Mucosa of stomach (tissue), 1 donor: ENCODE results near the gene PINK1.

Source experiments
- H3K27me3 ChIP-seq: one replicate; pipeline ENCODE4 v1.7.0; 2013; ENCODE audit warnings: mild to moderate bottlenecking, low read length; ENCODE audit not compliant: control insufficient read depth, insufficient read depth
- H3K36me3 ChIP-seq: one replicate; pipeline ENCODE4 v1.7.0; 2013; ENCODE audit warnings: low read length; ENCODE audit not compliant: control insufficient read depth, insufficient read depth
- H3K4me1 ChIP-seq: one replicate; pipeline ENCODE4 v1.7.0; 2013; ENCODE audit warnings: mild to moderate bottlenecking, low read length; ENCODE audit not compliant: control insufficient read depth, insufficient read depth
- H3K4me3 ChIP-seq: one replicate; pipeline ENCODE4 v1.7.0; 2013; ENCODE audit warnings: low read length
- H3K9ac ChIP-seq: one replicate; pipeline ENCODE4 v1.7.0; 2013; ENCODE audit warnings: mild to moderate bottlenecking, low read length, moderate library complexity
- H3K9me3 ChIP-seq: one replicate; pipeline ENCODE4 v1.7.0; 2013; ENCODE audit warnings: mild to moderate bottlenecking, low read length, moderate library complexity; ENCODE audit not compliant: control insufficient read depth
- donor health status: Pancreatic carcinoma.

PINK1 gene

DNA sequence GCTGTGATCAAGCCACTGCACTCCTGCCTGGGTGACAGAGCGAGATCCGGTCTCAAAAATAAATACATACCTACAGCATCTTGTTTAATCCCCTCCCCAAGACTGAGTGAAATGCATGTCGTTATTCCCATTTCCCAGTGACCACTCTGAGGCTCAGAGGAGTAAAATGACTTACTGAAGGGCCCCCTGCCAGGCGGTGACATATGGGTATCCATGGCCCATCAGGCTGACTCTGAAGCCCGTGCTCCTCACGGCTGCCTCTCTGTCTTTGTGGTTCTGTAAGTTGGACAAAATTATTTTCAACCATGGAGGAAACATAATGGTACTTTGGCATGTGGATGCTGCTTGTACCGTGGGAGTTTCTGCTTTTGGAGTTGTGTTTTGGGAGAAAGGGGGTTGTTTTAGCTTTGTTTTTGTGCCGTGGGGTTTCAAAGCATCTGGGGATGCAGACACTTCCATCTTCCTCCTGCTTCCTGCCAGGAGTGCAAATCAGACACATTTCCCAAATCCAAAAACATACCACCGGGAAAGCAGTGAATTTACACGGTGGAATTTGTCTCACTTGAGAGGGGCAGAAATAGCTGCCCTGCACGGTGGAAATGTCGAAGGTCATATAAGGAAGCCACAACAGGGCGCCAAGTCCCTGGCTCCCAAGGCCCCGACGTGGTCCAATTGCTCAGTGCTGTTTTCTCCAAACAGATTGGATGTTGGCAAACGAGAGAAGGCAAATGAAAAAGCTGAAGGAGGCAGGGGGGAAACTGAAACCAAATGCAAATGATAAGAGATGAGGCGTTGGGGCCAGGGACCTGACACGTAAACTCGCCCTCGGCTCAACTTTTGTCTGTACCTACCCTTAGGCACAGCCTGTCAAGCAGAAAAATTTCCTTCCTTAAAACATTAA is 17.1 kb upstream of the PINK1 start:
- Histone ChIP-seq H3K9me3 (no peaks in the 10 kb centered on the region), H3K27me3 (no peaks in the 10 kb centered on the region), H3K36me3 (no peaks in the 10 kb centered on the region), H3K9ac (no peak overlapping the region), H3K4me3 (no peak overlapping the region), H3K4me1 (peaks cover 11% of the 10 kb centered on the region)

DNA sequence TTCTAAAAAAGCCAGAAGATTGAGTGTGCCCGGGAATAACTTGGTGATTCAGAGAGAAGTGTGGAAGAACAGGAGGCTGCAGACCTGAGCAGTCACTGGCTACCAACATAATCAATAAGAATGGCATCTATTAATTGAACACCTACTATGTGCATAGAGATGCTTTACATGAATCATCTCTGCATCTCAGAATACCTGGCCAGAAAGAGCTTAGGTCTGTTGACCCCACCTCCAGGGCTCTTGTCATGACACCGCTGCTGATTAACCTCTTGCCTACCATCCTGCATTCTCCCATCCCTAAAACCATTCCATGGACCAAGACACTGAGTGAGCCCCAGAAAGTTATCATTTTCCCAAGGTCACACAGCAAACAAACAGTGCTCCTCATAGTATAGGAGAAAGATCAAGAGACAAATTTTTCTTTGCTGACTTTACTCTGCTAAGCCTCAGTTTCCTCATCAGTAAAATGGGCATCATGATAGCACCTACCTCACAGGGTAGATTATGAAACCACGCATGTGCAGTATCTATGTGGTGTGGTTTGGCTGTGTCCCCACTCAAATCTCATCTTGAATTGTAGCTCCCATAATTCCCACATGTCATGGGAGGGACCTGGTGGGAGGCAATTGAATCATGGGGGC is 16.3 kb upstream of the PINK1 start:
- Histone ChIP-seq H3K36me3 (no peaks in the 10 kb centered on the region), H3K4me1 (peaks cover 11% of the 10 kb centered on the region), H3K9me3 (no peaks in the 10 kb centered on the region), H3K4me3 (no peak overlapping the region), H3K27me3 (no peaks in the 10 kb centered on the region), H3K9ac (no peak overlapping the region)

DNA sequence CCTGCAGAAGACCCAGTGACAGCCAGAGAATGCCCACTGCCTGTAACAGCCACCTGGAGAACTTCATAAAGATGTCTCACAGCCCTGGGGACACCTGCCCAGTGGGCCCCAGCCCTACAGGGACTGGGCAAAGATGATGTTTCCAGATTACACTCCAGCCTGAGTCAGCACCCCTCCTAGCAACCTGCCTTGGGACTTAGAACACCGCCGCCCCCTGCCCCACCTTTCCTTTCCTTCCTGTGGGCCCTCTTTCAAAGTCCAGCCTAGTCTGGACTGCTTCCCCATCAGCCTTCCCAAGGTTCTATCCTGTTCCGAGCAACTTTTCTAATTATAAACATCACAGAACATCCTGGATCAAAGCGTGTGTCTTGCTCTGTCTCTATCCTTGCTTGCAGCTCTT is 14.7 kb upstream of the PINK1 start:
- Histone ChIP-seq H3K36me3 (no peaks in the 10 kb centered on the region), H3K9ac (no peak overlapping the region), H3K27me3 (no peaks in the 10 kb centered on the region), H3K9me3 (no peaks in the 10 kb centered on the region), H3K4me3 (no peak overlapping the region), H3K4me1 (peaks cover 7% of the 10 kb centered on the region)

DNA sequence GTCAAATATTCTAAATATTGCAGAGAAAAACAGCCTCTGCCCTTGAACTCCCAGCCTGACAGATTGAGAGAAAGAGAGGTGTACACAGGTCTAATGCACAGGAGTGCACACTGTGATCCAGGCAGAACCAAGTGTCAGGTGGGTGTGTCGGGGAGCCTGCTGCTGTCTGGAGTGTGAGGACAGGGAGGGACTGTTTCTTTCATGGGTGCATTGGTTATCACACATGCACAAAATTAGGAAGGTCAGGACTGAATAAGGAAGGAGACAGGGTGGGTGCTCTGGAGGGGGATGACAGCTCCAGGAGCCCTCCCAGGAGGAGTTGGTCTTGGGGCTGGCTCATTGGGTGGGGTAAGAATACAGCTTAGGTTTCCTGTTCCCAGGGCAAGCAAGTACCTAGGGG is 13.3 kb upstream of the PINK1 start:
- no peaks in the 10 kb centered on the region for H3K27me3 ChIP-seq
- H3K9ac ChIP-seq, result no peak overlapping the region
- no peaks in the 10 kb centered on the region for H3K4me1 ChIP-seq
- no peak overlapping the region for H3K4me3 ChIP-seq
- H3K36me3 ChIP-seq, result no peaks in the 10 kb centered on the region
- no peaks in the 10 kb centered on the region for H3K9me3 ChIP-seq

DNA sequence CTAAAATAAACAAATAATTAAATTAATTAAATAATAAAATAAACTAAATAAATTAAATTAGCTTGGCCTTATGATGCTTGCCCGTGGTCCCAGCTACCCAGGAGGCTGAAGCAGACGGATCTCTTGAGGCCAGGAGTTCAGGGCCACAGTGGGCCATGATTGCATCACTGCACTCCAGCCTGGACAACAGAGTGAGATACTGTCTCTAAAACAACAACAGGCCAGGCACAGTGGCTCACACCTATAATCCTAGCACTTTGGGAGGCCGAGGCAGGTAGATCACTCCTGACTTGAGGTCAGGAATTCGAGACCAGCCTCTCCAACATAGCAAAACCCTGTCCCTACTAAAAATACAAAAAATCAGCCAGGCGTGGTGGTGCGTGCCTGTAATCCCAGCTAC is 12.2 kb upstream of the PINK1 start:
- no peak overlapping the region for H3K9ac ChIP-seq

DNA sequence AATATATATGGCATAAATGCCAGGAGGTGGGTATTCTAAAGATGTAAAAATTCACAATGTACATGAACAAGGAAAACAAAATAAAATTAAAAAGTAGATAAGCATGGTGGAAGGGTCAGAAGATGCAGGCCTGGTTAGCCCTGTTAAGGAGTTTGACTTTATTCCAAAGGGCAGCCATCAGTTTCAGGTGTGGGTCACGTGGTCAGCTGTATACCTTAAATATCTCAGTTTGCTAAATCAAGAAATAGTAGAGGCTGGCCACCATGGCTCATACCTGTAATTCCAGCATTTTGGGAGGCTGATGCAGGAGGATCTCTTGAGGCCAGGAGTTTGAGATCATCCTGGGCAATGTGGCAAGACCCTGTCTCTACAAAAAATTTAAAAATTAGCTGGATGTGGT is 8.5 kb upstream of the PINK1 start:
- Histone ChIP-seq H3K27me3 (no peaks in the 10 kb centered on the region), H3K9ac (no peak overlapping the region), H3K36me3 (no peaks in the 10 kb centered on the region), H3K9me3 (no peaks in the 10 kb centered on the region), H3K4me3 (no peak overlapping the region), H3K4me1 (no peaks in the 10 kb centered on the region)

More for the DNA sequence above, 12.2 kb upstream of the PINK1 start:
- Histone ChIP-seq H3K36me3 (no peaks in the 10 kb centered on the region), H3K4me1 (no peaks in the 10 kb centered on the region), H3K9me3 (no peaks in the 10 kb centered on the region), H3K27me3 (no peaks in the 10 kb centered on the region), H3K4me3 (no peak overlapping the region)

DNA sequence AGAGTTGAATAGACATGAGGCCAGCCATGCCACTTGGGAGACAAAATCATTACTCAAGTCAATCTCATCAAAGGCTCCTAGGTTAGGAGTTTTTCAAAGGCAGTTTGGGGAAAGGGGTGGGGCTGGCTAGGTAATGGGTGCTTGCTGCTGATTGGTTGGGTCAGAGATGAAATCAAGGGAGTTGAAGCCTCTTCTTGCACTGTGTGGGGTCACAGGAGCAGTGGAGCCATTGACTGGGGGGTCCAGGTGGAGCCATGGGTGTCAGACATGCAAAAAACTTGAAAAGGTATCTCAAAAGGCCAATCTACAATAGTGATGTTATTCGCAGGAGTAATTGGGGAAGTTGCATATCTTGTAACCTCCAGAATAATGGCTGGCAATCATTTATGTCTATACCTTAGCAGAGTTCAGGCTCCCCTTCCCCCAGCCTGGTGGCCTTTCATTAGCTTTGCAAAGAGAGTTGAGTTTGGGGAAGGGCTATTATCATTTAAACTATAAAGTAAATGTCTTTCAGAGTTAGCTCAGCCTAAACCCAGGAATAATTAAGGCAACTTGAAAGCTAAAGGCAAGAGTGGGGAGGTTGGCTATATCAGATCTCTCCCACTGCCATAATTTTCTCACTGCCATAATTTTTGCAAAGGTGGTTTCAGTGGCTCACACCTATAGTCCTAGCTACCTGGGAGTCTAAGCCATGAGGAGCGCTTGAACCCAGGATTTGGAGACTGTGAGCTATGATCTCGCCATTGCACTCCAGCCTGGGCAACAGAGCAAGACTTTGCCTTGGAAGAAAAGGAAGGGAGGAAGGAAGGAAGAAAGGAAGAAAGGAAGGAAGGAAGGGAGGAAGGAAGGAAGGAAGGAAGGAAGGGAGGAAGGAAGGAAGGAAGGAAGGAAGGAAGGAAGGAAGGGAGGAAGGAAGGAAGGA is 7.8 kb upstream of the PINK1 start:
- Histone ChIP-seq H3K4me1 (no peaks in the 10 kb centered on the region), H3K9me3 (no peaks in the 10 kb centered on the region), H3K36me3 (no peaks in the 10 kb centered on the region), H3K4me3 (no peak overlapping the region), H3K27me3 (no peaks in the 10 kb centered on the region), H3K9ac (no peak overlapping the region)

DNA sequence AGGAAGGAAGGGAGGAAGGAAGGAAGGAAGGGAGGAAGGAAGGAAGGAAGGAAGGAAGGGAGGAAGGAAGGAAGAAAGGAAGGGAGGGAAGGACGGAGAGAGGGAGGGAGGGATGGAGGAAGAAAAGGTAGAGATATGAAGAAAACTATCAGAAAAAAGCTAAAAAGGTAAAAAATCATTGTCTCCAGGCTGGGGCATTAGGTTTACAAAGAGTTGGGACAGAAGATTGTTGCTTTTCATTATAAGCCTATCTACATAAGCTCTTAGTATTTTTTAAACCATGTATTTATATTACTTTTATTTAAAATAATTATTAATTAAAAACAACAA is 7.2 kb upstream of the PINK1 start:
- no peaks in the 10 kb centered on the region for H3K4me1 ChIP-seq
- no peak overlapping the region for H3K4me3 ChIP-seq
- peaks cover 4% of the 10 kb centered on the region for H3K27me3 ChIP-seq
- no peaks in the 10 kb centered on the region for H3K9me3 ChIP-seq
- H3K9ac ChIP-seq, result no peak overlapping the region
- no peaks in the 10 kb centered on the region for H3K36me3 ChIP-seq

DNA sequence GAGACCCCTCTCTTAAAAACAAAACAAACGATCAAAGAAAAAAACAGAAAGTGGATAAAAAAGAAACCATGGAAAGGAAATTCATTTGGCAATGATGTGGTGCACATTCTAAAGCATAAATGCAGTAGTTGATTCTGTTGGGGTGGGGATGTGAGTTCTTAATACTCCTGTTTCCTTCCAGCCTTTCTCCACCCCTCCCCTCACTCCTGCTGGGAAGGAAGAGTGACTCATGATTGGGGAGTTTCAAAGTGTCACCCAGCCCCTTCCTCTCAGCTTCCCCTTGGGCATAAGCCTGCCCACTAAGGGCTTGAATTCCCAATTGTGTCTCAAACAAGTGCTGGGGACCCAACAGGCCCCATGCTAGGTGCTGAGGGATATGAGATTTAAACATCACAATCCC is 6.7 kb upstream of the PINK1 start:
- Histone ChIP-seq H3K27me3 (peaks cover 4% of the 10 kb centered on the region), H3K36me3 (no peaks in the 10 kb centered on the region), H3K4me1 (no peaks in the 10 kb centered on the region), H3K9ac (no peak overlapping the region), H3K4me3 (no peak overlapping the region), H3K9me3 (no peaks in the 10 kb centered on the region)

DNA sequence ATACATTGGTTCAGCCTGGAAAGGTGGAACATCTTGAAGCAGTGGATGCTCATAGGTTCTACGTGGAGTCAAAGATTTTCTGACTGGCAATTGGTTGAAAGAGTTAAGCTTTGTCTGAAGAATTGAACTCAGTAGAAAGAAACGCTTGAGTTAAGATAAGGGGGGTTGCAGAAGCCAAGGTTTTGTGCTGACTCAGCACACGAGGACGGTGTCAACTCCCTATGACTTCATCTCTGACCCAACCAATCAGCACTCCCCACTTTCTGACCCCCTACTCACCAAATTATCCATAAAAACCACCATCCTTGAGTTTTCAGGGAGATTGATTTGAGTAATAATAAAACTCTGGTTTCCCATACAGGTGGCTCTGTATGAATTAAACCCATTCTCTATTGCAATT is 2.5 kb upstream of the PINK1 start:
- Histone ChIP-seq H3K36me3 (no peaks in the 10 kb centered on the region), H3K9ac (no peak overlapping the region), H3K27me3 (peaks cover 4% of the 10 kb centered on the region), H3K9me3 (no peaks in the 10 kb centered on the region), H3K4me3 (no peak overlapping the region), H3K4me1 (peaks cover 13% of the 10 kb centered on the region)

DNA sequence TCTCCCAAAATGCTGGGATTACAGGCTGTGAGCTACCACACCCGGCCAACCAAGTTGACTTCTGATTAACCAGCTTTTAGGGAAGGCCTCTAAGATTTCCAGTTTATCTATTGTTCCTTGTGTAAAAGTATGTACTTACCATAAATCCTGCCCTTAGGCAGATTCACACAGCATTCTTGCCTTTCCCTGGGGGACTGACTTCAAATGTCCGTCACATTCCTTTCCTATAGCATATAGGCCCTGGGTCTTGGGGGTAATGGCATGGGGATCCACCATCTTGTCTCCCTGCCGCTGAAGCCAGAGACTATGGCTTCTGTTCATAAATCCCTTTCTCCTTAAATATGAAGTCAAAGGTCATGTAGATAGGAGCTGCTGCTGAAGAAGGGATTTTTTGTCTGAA is 872 bp upstream of the PINK1 start:
- Histone ChIP-seq H3K9ac (no peak overlapping the region), H3K36me3 (no peaks in the 10 kb centered on the region), H3K4me1 (peaks cover 13% of the 10 kb centered on the region), H3K27me3 (peaks cover 4% of the 10 kb centered on the region), H3K4me3 (no peak overlapping the region), H3K9me3 (no peaks in the 10 kb centered on the region)

DNA sequence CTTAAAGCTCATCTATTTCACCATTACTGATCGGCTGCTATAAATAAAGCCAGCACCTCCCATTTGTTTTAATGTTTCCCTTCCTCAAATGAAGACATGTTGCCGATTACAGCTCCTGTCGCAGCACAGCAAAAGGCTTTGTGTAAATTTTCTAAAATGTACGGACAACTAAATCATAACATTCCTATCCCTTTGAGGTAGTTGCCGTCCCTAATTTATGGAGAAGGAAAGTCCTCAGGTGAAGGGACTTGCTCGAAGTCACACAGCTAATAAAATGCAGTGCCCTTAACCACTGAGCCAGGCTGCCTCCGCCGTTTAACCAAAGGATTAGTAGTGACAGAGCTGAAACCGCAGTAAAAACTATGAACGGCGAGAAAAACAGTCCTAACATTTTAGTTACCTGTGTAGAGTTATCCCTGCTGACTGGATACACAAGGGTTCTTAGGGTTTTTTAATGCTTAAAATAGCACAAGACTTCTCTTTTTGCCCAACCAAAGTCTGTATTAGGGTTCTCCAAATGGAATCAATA is 871 bp downstream of the PINK1 start:
- Histone ChIP-seq H3K27me3 (peaks cover 4% of the 10 kb centered on the region), H3K4me3 (peak overlapping the region; percentile 86), H3K36me3 (no peaks in the 10 kb centered on the region), H3K9ac (peak overlapping the region; percentile 89), H3K9me3 (no peaks in the 10 kb centered on the region), H3K4me1 (peaks cover 13% of the 10 kb centered on the region)
